ENCODE data around the gene MIOS. TPM values are rescaled to one million over a fixed set of nuclear protein-coding genes. Genes with fewer than 3 reads are reported as not detected.

MIOS gene
- total and polyA plus RNA-seq, 2 of the 8 experiments (the other 6 are each of a cell fraction or from before 2014, with no cell fraction given), result 15.5 to 50.7 TPM

DNA sequence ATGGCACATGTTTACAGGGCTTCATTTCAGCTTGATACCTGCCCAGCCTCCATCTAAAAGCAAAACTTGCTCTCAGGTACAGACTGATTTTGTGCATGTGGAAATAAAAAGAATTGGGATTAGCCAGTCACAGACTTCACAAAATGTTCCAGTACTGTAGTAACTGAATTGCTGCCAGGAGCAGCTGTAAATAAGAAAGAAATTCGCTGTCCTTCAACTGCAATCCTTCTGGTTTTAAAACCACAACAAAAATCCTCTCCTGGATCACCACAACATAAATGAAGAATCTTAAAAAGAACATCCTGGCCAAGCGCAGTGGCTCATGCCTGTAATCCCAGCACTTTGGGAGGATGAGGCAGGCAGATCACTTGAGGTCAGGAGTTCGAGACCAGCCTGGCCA is 3.9 kb upstream of the MIOS start:
- 89% methylated on average over 3 of the region's 3 CpGs; no CpG with 5 or more reads in 1 of the 2 experiments for WGBS, 2 experiments (ENCODE audit: extremely low coverage in 1 of 2, insufficient coverage in 1 of 2, insufficient read length in 1 of 2, insufficient replicate concordance in 2 of 2, low coverage in 1 of 2, low lambda C conversion rate in 2 of 2, missing lambda C conversion rate in 1 of 2)
- H3K9me3 ChIP-seq (ENCODE audit: insufficient read depth in 2 of 2, low read depth in 1 of 2, low read length in 1 of 2), result no peaks in the 10 kb centered on the region
- no peak overlapping the region for H2BK5ac ChIP-seq (ENCODE audit: low read depth, low read length)
- no peak overlapping the region for H2AFZ ChIP-seq (ENCODE audit: low read length)
- H4K91ac ChIP-seq (replicated peaks; ENCODE audit: insufficient read length, low read length), result no peak overlapping the region
- no peak overlapping the region for H2BK20ac ChIP-seq (ENCODE audit: low read length)
- POLR2A ChIA-PET (ENCODE audit: partially characterized antibody), result no interaction called here
- no peak overlapping the region for H3K4ac ChIP-seq (replicated peaks; ENCODE audit: insufficient read length, low read depth, low read length)
- no peaks in the 10 kb centered on the region for H3K27me3 ChIP-seq (replicated peaks in 1 of 4; ENCODE audit: control insufficient read depth in 3 of 4, extremely low read depth in 1 of 4, insufficient read depth in 3 of 4, low read length in 3 of 4)
- peaks cover 0 to 6% of the 10 kb centered on the region in 2 experiments; a peak in 2 of 4 replicates for H3K79me2 ChIP-seq (ENCODE audit: control insufficient read depth in 1 of 2, insufficient read depth in 2 of 2, low read length in 2 of 2)
- no peak overlapping the region for H3K14ac ChIP-seq (ENCODE audit: insufficient read length)
- H3K4me3 ChIP-seq (ENCODE audit: extremely low read depth in 1 of 4, insufficient read depth in 2 of 4, low read depth in 3 of 4, low read length in 4 of 4), result no peak overlapping the region
- no peak overlapping the region for H3K18ac ChIP-seq (ENCODE audit: extremely low read depth, low read length)
- no peaks in the 10 kb centered on the region for H3K79me1 ChIP-seq (ENCODE audit: low read depth, low read length)
- no peak overlapping the region for H4K5ac ChIP-seq (ENCODE audit: insufficient read length, low read depth, low read length)
- no peak overlapping the region for H2BK15ac ChIP-seq (ENCODE audit: low read length)
- no peak overlapping the region for H4K8ac ChIP-seq (ENCODE audit: extremely low read depth, insufficient read depth, low read length)
- no peak overlapping the region for H3K27ac ChIP-seq (ENCODE audit: low read depth, low read length)
- no peak overlapping the region for H3K9ac ChIP-seq (replicated peaks in 1 of 4; ENCODE audit: extremely low read depth in 1 of 4, low read depth in 3 of 4, low read length in 3 of 4)
- H2AK5ac ChIP-seq (ENCODE audit: low read depth, low read length), result no peak overlapping the region
- no peaks in the 10 kb centered on the region for H3K36me3 ChIP-seq (ENCODE audit: control insufficient read depth in 2 of 4, insufficient read depth in 4 of 4, low read length in 3 of 4)
- CTCF ChIA-PET (ENCODE audit: partially characterized antibody), result no interaction called here
- DNase-seq (ENCODE audit: low read depth in 1 of 2, low spot score in 2 of 2), result no peak
- peaks cover 2% of the 10 kb centered on the region; the same call in 1 of the 2 replicates for H3K23me2 ChIP-seq (ENCODE audit: low read depth, low read length)
- no peaks in the 10 kb centered on the region for H4K20me1 ChIP-seq (replicated peaks in 1 of 2; ENCODE audit: control insufficient read depth in 1 of 2, insufficient read depth in 2 of 2, low read length in 2 of 2)
- H2BK120ac ChIP-seq (replicated peaks; ENCODE audit: low read depth, low read length), result no peak overlapping the region
- no peak overlapping the region for H2BK12ac ChIP-seq (ENCODE audit: low read depth, low read length)
- no peak overlapping the region for H3K4me2 ChIP-seq (ENCODE audit: insufficient read depth in 1 of 2, low read depth in 2 of 2, low read length in 2 of 2)
- H3K23ac ChIP-seq (ENCODE audit: insufficient read length), result peak overlapping the region; percentile 79
- no peak overlapping the region for H3K56ac ChIP-seq (replicated peaks; ENCODE audit: insufficient read length, low read depth, low read length)
- H3K4me1 ChIP-seq (replicated peaks in 1 of 4; ENCODE audit: control insufficient read depth in 3 of 4, insufficient read depth in 4 of 4, low read length in 3 of 4), result peaks cover under 1 to 6% (median 3%) of the 10 kb centered on the region in 4 experiments; a peak in 4 of 7 replicates
- FAIRE-seq, result no peak
- TF ChIP-seq JUN (IDR thresholded peaks at IDR 0.05; ENCODE audit: low read depth, low read length) (no peak), KDM4A (IDR thresholded peaks at IDR 0.05; ENCODE audit: low read depth, low read length, severe bottlenecking) (no peak), ASH2L (IDR thresholded peaks at IDR 0.05; ENCODE audit: low read length) (no peak), TAF1 (IDR thresholded peaks at IDR 0.05; ENCODE audit: low read depth, low read length) (no peak), YY1 (IDR thresholded peaks at IDR 0.05; ENCODE audit: low read depth, low read length) (no peak), KDM5A (IDR thresholded peaks at IDR 0.05; ENCODE audit: low read length) (no peak), GABPA (IDR thresholded peaks at IDR 0.05; ENCODE audit: borderline replicate concordance, insufficient read depth, low read length) (no peak), TEAD4 (IDR thresholded peaks at IDR 0.05; ENCODE audit: low read depth, low read length) (no peak)

Measured in H1 (cell line).